ENCODE results near the gene GLCCI1.
A peak's percentile ranks its signal among the peaks of the same experiment; 100 is the strongest.
"Not testable (repeated sequence)": the region's sequence is repeated elsewhere in the genome, so short reads cannot be mapped to it uniquely, and the experiment has no call there.

The GLCCI1 gene

DNA sequence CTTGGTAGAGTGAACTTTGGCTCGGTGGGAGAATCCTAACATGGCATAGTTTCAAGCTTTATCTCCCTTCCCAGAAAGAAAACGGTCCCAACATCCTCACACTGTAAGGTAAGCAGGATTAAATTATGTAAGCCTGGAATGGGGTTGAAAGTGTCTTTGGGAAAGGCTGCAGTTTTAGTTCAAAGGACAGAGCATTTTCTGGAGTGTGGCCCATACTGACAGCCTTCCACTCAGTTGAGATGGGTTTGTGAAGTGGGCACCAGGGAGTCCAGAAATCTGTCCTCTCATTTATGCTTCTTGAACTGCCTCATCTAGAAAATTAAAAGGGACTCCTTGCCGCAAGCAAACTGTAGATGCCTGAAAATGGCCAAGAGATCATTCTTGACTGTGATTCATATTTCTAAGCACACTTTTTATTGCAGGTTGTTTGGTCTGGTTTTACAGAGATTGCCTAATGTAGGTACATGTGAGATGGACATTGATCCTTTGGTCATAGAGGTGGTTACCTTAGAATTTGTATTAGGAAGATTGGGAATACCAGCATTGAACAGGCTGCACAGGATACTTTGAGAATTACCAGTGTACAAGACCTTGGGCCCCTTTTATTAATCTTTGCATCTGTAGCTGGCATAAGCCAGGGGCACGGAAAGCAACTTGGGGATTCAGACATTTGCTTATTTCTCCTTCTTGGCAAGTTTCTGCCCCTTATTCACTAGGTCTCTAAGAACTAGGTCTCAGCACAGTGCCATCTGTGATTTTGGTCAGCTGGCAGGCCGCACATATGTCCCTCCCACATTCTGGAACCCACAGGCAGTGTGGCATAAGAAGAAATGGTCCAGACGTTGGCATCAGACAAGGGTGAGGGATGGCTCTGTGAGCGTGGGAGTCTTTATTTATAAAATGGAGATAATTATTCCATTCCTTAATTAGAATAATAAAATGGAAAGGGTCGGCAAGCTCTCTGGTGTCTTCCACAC, 125.9 kb downstream of the GLCCI1 start:
- DNase-seq (ENCODE audit: low read depth in 2 of 2) = no peak

- DNase-seq (ENCODE audit: low read depth in 2 of 2) = not testable (repeated sequence)
Measured at GRCh38 chr7:8101292-8101691, 132.7 kb downstream of the GLCCI1 start.

DNA sequence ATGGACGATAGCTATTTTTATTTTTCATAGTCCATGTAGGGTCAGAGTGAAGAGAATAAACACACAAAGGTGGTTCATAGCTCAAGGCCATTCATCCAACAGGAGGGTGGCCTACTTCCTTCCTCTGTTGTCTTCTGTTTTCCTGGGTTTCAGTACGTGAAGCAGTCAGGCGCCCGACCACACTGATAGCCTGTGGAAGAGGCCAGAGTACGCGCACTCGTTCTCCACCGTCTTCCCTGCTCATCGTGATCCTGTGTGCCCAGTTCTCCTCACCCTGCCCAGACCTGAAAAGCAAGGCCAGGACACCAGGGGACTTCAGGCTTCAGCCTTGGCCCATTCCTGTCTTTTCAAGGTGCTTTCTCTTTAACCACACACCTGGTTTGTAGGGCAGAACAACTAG, 134.7 kb downstream of the GLCCI1 start:
- no peak for DNase-seq (ENCODE audit: low read depth in 2 of 2)

GRCh38 chr7:8105449-8106095, 137.0 kb downstream of the GLCCI1 start:
- DNase-seq (ENCODE audit: low read depth in 2 of 2) = no peak

DNA sequence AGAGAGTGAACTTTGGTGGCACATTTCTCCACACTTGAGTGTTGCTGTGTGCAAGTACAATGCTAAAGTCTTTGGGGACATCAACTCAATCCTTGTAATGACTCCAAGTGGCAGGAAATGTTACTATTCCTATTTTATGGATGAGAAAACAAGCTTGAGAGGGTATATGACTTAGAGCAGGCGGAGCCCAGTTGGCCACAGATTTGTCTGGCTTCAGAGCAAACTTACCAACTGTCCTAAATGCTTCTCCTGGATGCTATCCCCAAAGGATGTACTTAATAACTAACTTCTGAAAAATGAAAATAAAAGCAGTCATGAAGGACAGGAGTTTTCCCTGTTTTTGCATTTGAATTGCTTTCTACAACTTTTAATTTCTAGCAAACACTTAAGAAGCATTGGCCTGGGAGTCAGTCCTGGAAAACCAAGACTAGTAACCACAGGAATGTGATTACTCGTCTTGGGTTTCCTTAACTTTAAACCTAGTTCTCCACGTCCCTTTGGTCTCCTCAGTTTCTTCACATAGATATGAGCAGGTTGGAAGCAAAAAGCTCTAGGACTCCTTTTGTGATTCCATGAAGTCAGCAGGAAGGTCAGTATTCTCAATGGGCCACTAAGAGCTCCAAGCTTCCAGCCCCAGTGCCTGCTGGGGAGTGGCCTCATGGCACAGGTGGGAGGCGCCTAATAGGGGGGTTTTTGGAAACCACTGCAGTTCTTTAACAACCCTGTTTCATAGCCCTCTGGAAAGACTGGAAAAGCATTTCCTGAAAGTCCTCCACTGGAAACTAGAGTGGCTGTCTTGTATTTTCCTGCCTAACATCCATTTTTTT, 140.8 kb downstream of the GLCCI1 start:
- DNase-seq (ENCODE audit: low read depth in 2 of 2) = no peak

GRCh38 chr7:8111282-8111960, 142.8 kb downstream of the GLCCI1 start:
- no peak for DNase-seq (ENCODE audit: low read depth in 2 of 2)

DNA sequence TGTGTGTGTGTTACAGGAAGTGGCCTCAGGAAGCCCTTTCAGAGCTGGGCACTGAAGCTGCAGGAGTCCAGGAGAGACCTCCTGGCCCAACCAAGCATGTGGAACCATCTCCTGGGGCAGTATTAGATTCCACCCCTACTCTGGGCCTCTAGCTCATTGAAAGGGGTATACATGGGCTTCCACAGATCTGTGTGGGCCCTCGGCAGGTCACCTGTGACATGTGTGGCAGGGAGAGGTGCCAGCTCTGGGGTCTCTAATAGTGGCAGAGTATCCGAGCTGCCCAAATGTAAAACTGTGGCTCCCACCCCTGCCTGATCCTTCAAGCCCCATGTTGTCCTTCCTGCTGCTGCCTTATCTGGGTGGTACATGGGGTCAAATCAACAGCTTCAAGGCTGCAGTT, 144.1 kb downstream of the GLCCI1 start:
- DNase-seq (ENCODE audit: low read depth in 2 of 2) = no peak

- no peak for DNase-seq (ENCODE audit: low read depth in 2 of 2)
Measured at GRCh38 chr7:8113184-8113583, 144.6 kb downstream of the GLCCI1 start.

DNA sequence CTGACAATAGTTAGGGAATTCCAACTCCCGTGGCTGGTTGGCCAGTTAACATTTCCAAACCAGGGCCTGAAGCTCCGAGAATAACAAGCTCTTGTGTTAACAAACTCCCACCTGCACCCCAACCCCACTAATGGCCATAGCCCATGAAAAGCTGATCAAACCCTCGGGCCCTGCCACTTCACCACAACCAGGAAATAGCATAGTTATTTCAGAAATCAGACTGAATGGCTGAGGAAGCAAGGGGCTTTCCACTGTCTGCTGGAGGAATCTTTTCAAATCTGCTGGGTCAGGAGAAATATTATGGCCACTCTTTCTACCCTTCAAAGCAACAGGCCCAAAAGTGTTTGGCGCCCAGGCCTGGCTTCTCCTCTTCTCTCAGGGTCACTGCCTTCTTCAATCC, 145.6 kb downstream of the GLCCI1 start:
- DNase-seq (ENCODE audit: low read depth in 2 of 2) = no peak

DNA sequence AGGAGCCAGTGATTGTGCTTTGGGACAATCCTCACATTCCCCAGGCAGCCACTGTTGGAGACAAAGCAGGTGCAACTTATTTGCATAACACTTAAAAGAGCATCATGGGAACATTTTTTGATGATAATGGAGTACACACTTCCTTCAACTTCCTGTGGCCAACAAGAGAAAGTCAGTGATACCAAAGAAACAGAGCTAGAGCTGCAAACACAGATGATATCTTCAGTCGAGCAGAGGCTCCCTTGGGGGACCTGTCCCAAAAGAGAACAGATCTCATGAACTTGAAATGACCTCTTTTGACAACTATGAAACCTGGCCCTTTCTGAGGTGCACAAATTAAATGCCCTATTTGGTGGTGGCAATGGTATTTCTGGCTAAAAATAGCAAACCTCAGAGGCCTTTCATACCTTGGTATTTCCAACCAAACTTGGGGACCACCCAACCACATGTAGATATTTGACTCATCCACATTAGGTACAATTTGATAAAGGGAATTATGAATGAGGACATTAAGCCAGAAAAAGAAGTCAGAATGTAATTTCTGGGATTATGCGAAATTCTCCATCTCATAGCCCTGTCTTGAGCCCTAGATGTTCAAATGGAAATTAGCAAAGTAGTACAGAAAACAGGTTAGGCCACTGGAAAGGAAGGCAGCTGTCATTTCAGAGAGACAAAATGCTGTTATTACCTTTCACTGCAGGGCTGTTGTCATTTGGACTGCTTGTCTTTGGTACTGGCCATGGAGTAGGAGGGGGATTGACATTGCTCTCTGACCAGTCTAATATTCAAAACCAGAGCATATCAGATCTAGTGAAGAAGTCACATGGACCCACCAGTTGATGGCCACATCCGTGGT, 147.2 kb downstream of the GLCCI1 start:
- DNase-seq (ENCODE audit: low read depth in 2 of 2) = no peak

GRCh38 chr7:8117195-8117594, 148.6 kb downstream of the GLCCI1 start:
- no peak for DNase-seq (ENCODE audit: low read depth in 2 of 2)

- no peak for DNase-seq (ENCODE audit: low read depth in 2 of 2)
Measured at GRCh38 chr7:8119262-8119661, 150.7 kb downstream of the GLCCI1 start.

DNA sequence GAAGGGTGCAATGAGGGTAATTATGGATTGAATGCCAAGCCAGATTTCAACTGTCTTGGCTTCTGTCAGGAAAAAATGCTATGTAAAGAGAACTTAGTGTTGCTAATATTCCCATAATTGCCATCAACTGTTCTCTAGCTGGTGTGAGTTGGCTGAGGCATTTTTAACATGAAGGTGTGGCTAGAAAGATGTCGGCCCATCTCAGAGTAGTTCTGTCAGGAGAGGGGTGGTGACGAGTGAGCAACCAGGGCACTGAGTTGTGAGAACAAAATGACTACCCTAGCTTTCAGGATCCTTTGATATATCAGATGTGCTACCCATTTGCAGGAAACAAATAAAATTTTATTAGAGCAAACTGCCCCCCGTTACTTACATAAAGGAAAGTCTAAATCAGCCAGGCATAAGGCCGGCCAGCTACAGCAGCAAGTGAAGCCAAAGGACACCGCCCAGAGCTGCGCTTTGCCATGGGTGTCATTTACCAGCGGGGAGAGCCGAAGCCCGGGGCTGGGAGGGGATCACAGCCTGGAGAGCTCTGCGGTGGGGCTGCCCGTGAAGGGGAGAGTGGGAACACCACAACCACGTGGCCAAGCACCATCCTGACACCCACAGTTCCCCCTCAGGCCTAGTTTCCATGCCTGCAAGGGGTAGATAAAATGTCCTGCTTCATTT, 151.9 kb downstream of the GLCCI1 start:
- DNase-seq (ENCODE audit: low read depth in 2 of 2) = no peak

DNA sequence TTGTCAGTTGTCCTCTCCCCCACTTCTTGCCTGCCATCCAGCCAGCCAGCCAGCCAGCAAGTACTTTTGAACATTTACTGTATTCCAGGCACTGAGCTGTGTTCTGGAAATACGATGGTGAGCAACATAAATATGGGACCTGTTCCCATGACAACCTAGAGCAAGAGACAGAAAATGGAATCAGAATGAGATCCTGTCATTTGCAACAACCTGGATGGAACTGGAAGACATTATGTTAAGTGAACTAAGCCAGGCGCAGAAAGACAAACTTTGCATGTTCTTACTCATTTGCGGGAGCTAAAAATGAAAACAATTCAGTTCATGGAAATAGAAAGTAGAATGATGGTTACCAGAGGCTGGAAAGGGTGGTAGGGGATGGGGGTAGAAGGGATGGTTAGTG, 152.6 kb downstream of the GLCCI1 start:
- DNase-seq (ENCODE audit: low read depth in 2 of 2) = no peak

GRCh38 chr7:8125680-8126444, 157.3 kb downstream of the GLCCI1 start:
- DNase-seq (ENCODE audit: low read depth in 2 of 2) = peak; percentile 66

GRCh38 chr7:8126601-8127167, 158.1 kb downstream of the GLCCI1 start:
- no peak for DNase-seq (ENCODE audit: low read depth in 2 of 2)

GRCh38 chr7:8128449-8129317, 160.1 kb downstream of the GLCCI1 start:
- no peak for DNase-seq (ENCODE audit: low read depth in 2 of 2)

DNA sequence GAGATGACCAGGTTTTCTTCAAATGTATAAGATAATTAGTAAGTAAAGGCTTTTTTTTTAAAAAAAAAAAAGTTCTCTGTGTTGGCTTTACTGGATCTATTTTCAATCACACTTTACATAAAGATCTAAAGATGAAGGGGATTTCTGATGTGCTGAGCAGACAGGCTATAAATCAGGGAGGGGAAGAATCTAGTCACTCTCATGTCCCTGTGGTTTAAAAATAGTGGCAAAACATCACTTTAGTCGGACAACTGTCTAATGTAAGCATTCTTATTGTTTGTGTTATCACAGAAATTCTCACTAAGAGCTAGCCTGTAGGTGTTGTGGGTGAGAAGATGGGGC, 160.7 kb downstream of the GLCCI1 start:
- DNase-seq (ENCODE audit: low read depth in 2 of 2) = no peak

Measured in stimulated activated CD4-positive, alpha-beta T cell treated with anti-CD3 and anti-CD28 coated beads, Interleukin-12 subunit alpha, Interleukin-12 subunit beta, amount 100 ng/mL, for 24 hours (primary cell).